ENCODE results near the gene DQX1.

GRCh38 chr2:74474481-74474880, 51.5 kb downstream of the DQX1 start:
- TF ChIP-seq EZH2 (IDR thresholded peaks at IDR 0.05; ENCODE audit: insufficient read depth, poor library complexity, severe bottlenecking) (no peak), EZH2phosphoT487 (IDR thresholded peaks at IDR 0.05; ENCODE audit: insufficient read depth, low read depth) (no peak)
